Skin epidermis (tissue), 12 donors: ENCODE measurements around the gene ZDHHC1.
"Not testable (repeated sequence)": the region's sequence is repeated elsewhere in the genome, so short reads cannot be mapped to it uniquely, and the experiment has no call there.

ENCODE experiments used
- H3K27ac ChIP-seq, 21 experiments: fragments of 200-600 bp; sonication (generic) in 11 of 21; one replicate each; pipeline ENCODE4 v1.5.0; 2020; ENCODE audit warnings: mild to moderate bottlenecking in 3 of 21, inconsistent platforms in 2 of 21, moderate library complexity in 2 of 21
- H3K4me3 ChIP-seq, 7 experiments: fragments of 200-600 bp; sonication (generic) in 2 of 7; one replicate each; pipeline ENCODE4 v1.5.0; 2020; ENCODE audit warnings: inconsistent platforms in 2 of 7, mild to moderate bottlenecking in 2 of 7, moderate library complexity in 1 of 7

ZDHHC1 gene

DNA sequence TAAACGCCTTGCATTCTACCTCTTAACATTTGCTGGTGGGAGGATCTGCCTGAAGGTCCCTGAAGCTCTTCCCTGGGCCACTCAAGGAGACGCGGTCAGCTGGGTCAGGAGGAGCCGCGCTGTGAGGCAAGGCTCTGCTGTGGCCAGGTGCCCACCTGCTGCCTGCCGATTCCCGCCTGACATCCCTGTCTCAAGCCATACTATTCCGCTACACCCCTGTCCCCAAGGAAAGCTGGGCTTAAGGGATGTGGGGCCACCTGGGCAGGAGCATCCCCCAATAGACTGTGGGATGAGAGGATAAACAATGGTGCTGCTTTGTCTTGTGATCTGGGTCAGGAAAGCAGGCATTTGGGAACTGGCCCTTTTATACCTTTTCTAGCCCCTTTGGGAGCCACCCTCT is 28.1 kb downstream of the ZDHHC1 start:
- Histone ChIP-seq H3K27ac (peak overlapping the region in 1 of 21 experiments; percentile 21), H3K4me3 (no peak overlapping the region)

DNA sequence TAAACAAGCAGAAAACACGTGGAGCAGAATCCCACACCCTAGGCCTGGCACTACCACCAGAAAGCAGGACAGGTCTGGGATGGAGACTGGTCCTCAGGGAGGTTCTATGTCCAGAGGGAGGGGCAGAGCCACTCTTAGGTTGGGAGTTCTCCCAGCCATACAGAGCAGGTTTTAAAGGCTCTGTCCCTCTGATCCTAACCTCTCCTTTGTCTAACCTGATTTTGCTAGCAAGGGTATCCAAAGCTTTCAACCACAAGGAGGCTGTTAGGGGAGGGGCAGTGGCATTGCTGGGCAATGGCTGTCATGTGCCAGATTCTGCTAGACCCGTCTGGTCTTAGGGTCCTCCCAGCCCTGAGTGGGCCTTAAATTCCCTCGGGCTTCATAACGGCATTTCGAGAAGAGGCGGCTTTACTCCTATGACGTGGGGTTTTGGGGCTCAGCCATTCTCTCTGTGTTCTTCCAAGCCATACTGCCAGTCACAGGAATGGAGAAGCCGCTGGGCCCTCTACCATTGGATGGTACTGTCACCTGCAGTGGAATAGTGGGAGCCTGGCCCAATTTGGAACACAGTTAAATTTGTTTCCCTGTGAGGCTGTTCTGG is 28.7 kb downstream of the ZDHHC1 start:
- H3K27ac ChIP-seq, result no peak overlapping the region
- H3K4me3 ChIP-seq, result no peak overlapping the region

DNA sequence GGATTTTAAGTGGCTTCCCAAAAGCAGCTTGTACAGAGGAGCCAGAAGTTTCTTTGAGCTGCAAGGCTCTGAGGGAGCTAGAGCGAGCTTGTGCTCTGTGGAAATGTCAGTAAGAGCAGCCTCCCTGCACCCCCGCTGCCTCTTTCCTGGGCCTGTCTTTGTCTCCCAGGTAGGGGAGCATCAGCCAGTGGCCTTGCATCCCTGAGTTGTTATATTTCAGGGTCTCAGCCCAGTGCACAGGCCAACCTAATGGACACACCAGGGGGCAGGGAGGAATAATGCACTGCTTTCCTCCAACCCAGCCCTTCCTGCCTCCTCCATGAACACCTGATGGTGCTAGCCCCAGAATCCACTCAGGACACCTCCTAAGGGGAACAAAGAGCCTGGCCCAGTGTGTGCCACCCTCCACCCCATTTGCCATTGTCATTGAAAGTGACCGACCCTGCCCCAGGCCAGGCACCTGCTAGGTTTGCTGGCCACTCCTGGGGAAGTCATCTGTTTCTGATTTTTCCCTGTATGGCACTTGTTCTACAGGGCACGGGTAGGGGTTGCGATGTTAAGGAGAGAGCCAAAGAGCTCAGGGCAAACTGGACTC is 29.3 kb downstream of the ZDHHC1 start:
- Histone ChIP-seq H3K27ac (no peak overlapping the region), H3K4me3 (no peak overlapping the region)

DNA sequence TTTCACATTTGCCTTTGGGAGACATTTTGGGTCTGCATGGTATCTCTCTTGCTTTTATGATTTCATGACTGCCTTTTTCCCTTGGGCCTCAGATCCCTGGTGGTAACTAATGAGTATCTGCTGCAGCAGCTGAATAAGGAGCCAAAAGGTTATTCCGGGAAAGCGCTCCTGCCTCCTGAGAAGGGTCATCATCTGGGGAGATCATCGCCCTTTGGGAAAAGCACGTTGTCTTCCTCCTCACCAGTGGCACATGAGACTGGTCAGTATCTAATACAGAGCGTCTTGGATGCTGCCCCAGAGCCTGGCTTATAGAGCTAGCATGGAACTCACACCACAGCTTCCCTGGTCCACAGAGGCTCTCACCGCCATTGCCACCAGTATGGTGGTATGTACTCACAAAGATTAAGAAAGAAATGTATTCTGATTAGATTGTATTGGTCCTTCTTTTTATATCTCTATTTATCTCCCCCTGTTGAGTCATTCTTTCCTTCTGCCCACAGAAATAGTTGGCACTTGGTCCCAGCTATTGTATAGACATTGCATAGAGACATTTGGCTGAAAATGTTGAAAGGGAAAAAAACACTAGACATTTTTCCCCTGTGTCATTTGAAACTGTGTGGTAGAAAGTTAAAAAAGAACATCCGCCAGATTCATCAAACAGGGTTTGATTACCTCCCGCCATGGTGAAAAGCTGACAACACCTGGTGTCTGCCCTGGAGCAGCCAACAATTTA is 31.3 kb downstream of the ZDHHC1 start:
- no peak overlapping the region for H3K4me3 ChIP-seq

DNA sequence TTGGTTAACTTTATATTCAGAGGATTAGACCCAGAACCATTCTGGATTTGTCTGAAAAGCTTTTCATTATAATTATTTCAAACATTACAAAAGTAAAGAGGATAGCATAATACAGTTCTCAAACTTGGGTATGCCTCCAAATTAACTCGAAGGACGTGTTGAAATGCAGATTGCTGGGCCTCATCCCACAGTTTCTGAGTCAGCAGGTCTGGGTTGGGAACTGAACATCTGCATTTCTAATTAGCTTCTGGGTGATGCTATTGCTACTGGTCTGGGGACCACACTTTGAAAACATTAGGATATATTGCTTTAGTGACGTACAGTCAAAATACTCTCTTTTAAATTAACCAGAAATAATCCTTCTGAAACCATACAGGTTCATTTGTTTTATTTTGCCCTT is 33.0 kb downstream of the ZDHHC1 start:
- no peak overlapping the region for H3K27ac ChIP-seq
- H3K4me3 ChIP-seq, result no peak overlapping the region

More for the DNA sequence above, 31.3 kb downstream of the ZDHHC1 start:
- H3K27ac ChIP-seq, result no peak overlapping the region

DNA sequence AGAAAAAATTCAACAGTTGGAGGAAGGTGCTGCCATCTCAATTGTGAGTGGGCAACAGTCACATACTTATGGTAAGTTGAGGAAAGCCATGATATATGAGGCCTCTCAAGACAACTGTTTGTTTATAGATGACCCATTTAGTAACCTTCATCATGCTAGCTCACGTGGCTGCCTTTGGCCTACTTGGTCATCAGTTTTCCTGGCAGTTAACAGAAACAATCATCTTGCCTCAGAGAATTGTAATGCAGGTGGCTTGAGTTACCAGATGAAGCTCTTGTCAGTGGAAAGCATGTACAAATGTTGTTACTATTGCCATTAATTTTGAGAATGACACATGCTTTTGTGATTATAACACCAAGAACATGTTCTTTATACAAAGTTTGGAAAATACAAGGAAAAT is 37.6 kb downstream of the ZDHHC1 start:
- Histone ChIP-seq H3K4me3 (no peak overlapping the region), H3K27ac (no peak overlapping the region)

DNA sequence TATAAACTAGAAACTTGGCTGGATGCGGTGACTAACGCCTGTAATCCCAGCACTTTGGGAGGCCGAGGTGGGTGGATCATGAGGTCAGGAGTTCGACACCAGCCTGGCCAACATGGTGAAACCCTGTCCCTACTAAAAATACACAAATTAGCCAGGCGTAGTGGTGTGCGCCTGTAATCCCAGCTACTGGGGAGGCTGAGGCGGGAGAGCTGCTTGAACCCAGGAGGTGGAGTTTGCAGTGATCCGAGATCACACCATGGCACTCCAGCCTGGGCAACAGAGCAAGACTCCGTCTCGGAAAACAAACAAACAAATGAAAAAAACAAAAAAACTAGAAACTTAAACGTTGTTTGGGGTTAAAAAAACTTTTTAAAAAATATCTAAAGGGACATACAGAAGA is 40.3 kb downstream of the ZDHHC1 start:
- H3K4me3 ChIP-seq, H3K27ac ChIP-seq: not testable (repeated sequence)

DNA sequence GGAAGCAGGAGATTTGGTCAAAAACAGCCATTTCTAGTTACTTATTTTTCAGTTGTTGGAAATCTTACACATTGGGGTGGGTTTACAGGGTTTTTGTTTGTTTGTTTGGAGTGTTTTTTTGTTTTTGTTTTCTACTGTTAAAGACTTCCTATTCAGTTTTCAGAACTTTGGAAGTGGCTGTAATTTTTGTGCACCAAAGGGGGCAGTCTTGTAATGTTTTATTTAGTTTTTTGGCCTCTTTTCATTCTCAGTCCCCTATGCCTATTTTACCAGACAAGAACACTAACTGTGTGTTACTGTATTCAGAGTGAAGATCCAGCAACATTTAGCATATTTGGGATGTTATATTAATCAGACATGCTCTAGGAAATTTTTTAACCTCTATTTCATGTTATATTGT is 43.6 kb downstream of the ZDHHC1 start:
- H3K4me3 ChIP-seq, result no peak overlapping the region
- no peak overlapping the region for H3K27ac ChIP-seq

DNA sequence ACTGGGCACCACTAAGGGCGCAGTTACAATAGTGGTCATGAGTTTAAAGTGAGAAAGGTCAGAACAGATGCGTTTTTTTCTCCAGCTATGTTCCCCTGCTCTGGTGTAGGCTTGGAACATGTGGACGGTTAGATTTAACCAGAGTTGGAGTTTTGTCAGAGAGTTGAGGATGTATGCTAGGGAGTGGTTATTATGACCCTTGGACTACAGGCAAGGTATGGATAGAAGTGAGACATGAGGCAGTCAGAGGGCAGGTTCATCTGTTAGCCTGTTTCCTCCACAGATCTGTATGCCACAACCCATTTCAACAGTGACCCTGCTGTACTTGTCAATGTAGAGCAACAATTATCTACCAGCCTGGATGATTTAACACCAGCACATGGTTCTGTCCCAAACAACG is 45.6 kb downstream of the ZDHHC1 start:
- Histone ChIP-seq H3K27ac (no peak overlapping the region), H3K4me3 (no peak overlapping the region)

DNA sequence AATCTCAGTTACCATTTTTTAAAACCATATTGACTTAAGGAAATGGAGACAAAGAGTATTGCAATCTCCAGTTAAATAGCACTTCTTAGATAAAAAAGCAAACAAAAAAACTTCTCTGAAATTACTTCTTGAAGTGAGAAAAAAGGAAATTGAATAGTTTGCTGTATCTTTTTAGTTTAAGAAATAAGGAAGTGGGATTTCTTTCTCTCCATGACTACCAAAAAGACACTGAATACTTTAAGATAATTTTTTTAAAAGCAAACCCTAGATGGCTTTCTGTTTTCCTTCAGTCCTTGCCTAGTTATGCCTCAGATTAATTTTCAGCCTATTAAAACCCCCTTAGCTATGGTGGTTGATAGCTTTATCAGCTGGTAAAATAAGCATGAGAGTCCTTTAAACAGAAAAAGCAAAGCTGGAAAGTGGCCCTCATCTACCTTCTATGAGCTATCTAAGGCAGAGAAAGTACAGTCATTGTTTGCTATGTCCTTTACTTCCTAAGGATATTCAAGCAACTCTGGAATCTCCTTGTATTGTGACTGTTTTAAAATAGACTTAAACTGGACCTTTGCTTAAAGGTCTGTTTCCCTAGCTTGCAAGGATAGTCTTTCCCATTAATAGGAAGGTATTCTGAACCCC is 51.6 kb downstream of the ZDHHC1 start:
- Histone ChIP-seq H3K4me3 (no peak overlapping the region), H3K27ac (peak overlapping the region in 4 of 21 experiments; percentile 6 to 32 (median 23))

DNA sequence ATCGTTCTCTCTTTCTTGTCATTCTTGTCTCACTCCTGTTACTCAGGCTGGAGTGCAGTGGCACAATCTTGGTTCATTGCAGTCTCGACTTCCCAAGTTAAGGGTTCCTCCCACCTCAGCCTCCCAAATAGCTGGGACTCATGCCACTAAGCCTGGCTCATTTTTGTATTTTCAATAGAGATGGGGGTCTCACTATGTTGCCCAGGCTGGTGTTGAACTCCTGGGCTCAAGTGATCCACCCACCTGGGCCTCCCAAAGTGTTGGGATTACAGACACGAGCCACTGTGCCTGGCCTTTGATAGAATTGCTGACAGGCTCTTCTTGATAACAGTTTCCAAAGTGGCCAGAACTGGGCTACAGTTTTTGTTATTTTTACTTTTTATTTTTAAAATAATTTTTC is 55.2 kb downstream of the ZDHHC1 start:
- no peak overlapping the region for H3K27ac ChIP-seq
- H3K4me3 ChIP-seq, result no peak overlapping the region

DNA sequence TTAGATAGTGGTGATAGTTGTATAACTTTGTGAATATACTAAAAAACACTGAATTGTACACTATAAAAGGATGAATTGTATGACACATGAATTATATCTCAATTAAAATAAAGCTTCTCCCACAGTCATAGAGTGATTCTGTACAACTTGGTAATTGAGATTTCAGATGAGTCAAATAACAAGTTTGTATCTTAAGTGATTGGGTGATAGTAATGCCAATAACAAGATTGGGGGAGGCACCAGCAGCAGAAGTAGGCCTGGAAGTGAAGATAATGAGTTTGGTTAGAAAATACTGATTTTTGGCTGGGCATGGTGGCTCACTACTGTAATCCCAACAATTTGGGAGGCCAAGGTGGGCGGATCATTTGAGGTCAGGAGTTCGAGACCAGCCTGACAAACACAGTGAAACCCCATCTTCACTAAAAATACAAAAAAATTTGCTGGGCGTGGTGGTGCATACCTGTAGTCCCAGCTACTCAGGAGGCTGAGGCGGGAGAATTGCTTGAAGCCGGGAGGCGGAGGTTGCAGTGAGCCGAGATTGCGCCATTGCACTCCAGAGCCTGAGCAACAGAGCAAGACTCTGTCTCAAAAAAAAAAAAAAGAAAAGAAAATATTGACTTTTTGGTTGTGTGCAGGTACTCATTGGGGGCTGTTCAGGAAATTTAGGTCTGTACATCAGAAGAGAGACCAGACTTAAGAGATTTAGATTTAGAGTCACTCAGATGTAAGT is 56.6 kb downstream of the ZDHHC1 start:
- not testable (repeated sequence) for H3K27ac ChIP-seq

DNA sequence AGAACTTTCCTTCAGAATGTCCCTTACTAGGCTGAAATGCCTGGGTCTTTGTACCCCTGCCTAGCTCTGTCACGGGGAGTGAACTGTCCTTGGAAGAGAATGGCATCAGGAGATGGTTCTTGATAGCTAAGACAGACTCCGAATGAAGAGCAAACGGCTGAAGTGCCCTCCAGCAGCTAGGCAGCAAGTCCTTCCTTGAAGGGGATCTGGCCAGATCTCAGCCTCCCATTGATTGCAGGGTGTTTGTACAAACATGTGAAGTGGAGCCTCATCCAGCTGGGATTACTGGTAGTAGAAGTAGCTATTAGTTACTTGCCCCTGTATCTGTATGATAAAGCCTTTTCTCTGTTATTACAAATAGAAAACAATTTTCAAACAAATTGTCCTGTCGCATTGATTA is 58.7 kb downstream of the ZDHHC1 start:
- no peak overlapping the region for H3K4me3 ChIP-seq
- H3K27ac ChIP-seq, result no peak overlapping the region

More for the DNA sequence above, 56.6 kb downstream of the ZDHHC1 start:
- not testable (repeated sequence) for H3K4me3 ChIP-seq

DNA sequence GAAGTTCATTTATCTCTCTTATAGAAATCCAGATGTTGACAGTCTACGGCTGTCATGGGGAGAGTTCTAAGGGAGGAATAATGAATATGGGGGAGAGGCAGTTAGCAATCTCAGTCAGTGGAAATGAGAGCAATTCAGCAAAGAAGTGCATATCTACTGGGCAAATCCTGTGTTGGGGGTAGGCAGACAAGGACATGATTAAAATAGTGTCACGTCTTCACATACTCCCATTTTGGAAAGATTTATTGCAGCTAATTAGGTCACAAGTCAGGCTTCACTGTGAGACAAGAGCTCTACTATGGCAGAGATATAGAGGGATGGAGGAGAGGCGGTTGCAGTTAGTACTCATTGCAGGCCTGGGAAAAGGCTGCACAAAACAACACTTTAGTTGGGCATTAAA is 59.9 kb downstream of the ZDHHC1 start:
- Histone ChIP-seq H3K27ac (no peak overlapping the region), H3K4me3 (no peak overlapping the region)

DNA sequence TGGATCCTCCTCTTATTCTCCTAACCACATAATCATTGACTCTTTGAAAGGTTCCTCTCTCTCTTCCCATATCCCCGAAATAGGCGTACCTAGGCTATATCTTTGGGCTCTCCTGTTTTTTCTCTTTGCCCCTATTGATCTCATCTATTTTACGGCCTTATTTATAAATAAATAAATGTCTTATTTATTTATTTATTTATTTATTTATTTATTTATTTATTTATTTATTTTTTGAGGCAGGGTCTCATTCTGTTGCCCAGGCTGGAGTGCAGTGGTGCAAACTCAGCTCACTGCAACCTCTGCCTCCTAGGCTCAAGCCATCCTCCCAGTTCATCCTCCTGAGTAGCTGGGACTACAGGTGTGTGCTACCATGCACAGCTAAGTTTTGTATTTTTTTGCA is 63.8 kb downstream of the ZDHHC1 start:
- not testable (repeated sequence) for H3K27ac ChIP-seq, H3K4me3 ChIP-seq

DNA sequence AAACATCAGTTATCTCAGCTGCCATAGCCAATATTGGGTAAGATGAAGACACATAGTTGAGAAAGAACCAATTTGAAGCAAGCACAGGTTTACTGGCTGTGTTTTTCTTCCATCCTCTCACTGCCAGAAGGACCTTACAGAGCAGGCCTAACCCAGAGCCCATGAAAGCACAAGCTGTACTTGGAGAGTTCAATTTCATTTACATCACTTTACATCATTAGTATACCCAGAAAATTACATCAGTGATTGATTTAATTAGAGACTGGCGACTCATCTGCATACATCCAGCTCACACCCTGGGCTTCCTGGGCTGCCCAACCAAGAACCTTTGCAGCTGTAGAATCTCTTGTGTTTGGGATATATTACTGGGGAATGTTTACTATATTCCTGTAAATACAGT is 66.0 kb downstream of the ZDHHC1 start:
- H3K4me3 ChIP-seq, result no peak overlapping the region
- H3K27ac ChIP-seq, result no peak overlapping the region

DNA sequence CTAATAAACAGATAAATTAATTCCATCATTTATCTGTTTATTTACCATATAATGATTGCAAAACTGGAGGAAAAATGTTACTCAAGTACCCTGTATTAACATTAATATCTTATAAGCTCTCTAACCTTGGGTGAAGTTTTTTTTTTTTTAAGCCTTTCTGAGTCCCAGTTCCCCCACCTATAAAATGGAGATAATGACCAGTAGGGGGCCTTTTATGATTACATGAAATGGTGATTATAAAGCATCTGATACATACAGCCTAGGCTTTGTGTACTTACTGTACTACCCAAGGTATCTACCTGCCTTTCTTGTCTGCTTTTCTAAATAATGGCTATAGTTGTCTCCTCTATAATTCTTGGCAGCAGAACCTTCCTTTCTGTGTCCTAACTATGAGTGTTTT is 67.1 kb downstream of the ZDHHC1 start:
- Histone ChIP-seq H3K4me3 (no peak overlapping the region), H3K27ac (no peak overlapping the region)

DNA sequence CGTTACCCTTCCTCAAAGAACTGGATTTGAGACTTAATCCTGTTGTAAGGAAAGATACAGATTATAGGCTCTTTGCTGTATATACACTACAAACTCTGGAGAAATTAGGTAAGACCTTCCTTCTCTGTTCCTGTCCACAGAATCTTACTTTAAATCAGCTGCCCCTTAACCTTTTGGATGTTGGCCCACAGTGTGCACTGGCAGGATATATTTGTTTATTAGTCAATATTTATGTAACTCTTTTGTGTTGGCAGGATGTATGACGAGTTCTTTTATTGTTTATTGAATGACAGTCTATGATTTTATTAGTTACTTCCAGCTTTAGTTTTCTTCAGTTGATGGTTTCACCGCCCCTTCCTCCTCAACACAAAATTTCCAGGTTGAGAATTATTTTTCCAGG is 69.9 kb downstream of the ZDHHC1 start:
- no peak overlapping the region for H3K27ac ChIP-seq
- H3K4me3 ChIP-seq, result no peak overlapping the region

DNA sequence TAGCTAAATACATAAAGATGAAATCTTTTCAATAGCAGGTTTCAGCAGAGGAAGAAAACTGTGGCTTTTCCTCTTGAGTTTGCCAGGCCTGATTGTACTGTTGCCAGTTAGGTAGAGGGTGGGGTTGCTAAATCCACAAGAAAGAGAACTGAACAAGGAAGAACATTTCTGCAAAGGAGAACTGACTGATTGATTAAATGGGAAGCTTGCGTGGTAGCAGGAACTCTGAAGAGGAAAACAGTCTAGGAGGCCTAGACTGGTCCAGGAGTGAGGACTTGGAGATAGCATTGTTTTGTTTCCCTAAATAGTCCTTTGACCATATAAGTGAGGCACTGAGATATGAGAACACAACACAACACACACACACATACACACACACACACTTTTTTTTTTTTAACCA is 70.9 kb downstream of the ZDHHC1 start:
- no peak overlapping the region for H3K27ac ChIP-seq
- no peak overlapping the region for H3K4me3 ChIP-seq
